HuH-7 (cell line): ENCODE data around the gene LBX1.

Experiments
- DNase-seq: peaks from one replicate; pipeline ENCODE4 v3.0.0; 2011; ENCODE audit warnings: low spot score

LBX1 gene

GRCh38 chr10:101224910-101225823, 4.1 kb downstream of the LBX1 start:
- no peak for DNase-seq

DNA sequence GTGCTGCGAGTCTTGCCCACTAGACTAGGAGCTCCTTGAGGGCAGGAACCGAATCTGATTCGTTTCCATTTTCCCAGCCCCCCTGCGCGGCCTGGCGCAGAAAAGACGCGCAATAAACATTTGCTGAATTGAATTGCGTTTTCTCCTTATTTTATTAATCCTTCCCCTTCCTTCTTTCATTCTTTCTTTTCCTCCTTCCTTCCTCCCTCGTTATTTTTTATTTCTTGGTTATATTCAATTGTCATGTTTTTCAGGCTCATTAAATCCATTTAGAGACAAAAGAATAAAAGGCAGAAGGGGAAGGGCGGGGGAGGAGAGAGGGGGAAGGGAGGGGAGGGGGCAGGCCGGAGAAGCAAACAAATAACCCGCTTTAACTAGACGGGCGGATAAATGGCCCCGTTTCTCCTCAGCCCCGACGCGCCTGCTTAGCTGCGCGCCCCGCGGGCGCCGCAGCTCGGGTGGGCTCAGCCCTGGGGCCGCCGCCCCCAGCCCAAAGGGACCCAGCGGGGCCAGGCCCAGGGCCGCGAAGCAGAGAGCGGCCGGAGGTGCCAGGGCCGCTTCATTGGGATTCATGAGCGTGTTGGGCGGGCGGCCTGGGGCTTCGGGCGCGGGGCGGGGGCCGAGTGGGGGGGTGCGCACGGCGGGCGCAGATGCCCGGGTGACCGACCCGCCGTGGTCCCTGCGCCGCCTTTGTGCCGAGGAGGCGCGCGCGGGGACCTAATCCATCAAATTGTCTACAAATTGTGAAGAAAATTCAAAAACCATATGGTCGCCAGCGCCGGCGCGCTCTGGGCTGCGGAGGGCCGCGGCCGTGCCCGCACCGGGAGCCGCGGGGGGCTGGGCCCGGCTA, 5.0 kb downstream of the LBX1 start:
- DNase-seq, result no peak

- no peak for DNase-seq
Observed at GRCh38 chr10:101223274-101224059, 5.8 kb downstream of the LBX1 start.

- no peak for DNase-seq
Observed at GRCh38 chr10:101222683-101223273, 6.5 kb downstream of the LBX1 start.

DNA sequence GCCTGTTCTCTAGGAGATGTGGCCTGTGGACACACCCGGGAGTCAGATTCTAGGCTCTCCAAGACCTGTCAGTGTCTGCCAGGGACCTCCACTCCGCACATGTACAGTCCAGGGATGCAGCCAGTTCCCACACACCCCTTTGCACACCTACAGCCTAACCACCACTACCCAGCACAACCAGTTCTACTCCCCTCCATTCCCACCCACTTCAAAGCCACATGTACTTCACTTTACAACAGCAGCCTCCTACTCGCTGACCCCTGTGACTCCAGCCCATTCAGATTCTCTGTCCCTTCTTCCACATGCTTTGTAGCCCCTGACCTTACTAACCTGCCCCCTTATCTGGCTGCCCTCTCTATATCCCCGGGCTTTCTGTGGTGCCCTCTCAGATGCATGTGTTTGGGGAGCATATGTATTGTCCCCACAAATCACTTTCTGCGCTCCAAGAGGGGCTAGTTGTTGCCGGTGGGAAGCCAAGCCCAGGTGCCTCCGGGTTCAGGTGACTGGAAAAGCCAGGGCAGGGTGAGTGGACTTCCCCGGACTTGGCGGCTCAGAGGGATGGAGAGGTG, 7.2 kb downstream of the LBX1 start:
- no peak for DNase-seq

DNA sequence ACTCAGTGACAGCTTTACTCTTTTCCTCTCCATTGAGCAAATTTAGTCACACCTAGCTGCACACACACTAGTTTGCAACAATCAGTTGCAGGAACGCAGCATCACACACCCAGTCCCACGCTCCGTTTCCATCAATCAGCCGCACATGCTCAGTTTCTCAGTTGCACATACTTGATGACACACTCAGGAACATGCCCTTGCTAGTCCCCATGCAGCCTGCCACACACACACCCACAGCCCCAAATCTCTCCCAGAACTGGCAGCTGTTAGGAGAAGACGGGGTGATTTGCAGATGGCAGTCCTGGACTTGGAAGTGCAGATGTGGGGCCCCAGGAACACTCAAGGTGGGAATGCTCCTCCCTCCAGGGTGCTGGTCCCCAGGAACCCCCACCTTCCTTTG, 7.7 kb downstream of the LBX1 start:
- DNase-seq, result no peak

- no peak for DNase-seq
Observed at GRCh38 chr10:101219946-101220451, 9.3 kb downstream of the LBX1 start.

- no peak for DNase-seq
Observed at GRCh38 chr10:101219139-101219945, 9.9 kb downstream of the LBX1 start.

DNA sequence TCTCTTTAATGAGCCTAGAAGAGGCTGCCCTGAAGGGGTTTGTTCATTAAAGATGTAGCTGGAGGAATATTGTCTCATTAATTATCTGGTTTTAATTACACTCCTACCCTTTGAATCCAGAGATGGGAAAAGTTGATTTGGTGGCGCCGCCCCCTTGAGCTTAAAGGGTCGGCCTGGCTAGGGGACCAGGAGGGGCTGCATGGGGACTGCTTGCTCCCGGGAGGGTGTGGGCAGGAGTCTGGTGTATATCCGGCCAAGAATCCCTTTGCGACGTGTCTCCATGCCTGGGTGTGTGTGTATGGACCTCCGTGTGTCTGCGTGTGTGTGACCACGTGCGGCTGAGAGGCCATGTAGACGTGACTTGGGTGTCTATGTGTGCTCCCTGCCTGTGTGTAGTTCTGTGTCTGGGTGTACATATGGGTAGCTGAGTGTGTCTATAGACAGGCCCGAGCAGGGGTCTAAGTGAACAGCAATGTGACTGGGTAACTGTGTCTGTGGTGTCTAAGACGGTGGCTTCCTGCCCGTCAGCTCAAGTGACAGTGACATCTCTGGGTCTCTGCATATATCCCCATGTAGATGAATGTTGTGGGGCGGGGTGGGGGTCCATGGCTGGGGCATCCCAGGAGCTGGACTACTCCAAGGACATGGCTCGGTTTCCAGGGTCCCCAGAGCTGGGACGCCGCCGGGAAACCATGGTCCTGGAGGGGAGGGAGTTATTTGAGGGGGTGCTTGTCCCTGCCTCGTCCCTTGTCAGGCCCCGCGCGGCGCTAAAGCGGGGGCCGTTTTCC, 10.7 kb downstream of the LBX1 start:
- DNase-seq, result no peak

DNA sequence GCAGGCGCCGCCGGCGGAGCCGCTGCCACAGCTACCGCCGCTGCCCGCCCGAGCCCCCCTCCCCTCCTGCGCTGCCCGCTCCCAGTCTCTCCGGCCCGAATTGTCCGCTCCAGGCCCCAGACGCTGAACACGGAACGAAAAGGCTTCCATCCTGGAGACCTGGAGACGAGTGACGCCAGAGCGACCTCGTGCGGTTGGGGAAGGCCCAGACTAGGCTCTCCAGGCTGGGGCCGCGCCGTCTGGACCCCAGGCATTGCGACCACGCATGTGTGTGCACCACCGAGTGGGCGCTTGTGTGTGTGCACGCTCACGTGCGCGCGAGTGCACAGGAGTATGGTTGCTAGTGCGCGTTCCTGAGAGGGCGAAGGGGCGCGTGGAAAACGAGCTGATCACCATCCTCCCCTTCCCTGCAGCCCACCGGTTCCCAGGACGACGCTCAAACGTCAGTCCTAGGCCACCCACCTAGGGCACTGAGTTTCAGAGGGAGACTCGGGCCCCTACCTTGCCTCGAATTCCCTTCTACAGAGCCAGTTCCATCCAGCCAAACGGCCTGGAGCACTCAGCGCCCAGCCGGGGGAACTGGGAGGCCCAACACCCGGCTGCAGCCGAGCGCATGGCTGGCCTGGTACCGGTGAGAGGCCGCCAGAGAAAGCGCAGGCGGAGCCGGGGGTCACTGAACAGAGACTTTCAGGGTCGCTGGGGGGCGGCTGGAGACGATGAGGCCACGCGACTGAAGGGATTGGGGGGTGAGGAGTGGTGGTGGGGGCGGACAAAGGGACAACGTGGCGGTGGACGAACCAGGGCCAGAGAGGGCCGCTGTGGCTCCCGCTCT, 11.6 kb downstream of the LBX1 start:
- DNase-seq, result peak; percentile 93

- no peak for DNase-seq
Observed at GRCh38 chr10:101217044-101217425, 12.2 kb downstream of the LBX1 start.

DNA sequence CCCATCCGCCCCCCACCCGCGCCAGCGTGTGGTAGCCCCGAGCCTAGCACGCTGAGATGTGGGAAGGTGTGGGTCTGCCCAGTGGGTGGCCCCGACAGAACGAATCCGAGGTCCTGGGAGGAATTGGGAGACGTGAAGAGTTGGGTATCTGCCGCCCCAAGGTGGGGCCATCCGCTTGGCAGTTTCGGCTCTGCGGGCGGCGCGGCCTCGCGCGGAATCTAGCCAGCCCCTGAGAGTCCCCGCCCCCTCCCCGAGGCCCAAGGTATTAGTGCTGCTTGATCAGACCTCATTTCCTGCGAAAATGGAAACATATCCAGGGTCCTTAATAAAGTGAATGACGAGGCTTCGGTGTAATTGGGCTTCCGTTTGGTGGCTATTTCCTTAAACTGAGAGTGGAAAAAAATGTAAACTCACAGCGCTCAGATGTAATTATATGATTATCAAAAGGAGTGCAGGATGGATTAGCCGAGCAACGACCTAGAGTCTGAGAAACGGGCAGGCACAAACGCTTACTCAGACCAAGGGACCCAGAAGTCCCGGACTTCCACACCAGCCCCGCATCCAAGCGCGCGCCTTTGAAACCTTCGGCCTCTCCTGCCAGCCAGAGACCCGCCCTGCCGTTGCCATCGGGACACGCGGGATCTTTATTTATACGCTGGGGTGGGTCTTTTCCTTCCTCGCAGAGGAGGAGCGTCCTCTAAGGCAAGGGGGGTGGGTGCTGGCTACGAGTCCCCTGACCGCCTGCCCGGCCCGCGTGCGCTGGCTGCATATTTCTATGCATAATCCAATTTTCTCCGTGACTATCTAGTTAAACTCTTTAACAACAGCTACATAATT, 12.8 kb downstream of the LBX1 start:
- no peak for DNase-seq

DNA sequence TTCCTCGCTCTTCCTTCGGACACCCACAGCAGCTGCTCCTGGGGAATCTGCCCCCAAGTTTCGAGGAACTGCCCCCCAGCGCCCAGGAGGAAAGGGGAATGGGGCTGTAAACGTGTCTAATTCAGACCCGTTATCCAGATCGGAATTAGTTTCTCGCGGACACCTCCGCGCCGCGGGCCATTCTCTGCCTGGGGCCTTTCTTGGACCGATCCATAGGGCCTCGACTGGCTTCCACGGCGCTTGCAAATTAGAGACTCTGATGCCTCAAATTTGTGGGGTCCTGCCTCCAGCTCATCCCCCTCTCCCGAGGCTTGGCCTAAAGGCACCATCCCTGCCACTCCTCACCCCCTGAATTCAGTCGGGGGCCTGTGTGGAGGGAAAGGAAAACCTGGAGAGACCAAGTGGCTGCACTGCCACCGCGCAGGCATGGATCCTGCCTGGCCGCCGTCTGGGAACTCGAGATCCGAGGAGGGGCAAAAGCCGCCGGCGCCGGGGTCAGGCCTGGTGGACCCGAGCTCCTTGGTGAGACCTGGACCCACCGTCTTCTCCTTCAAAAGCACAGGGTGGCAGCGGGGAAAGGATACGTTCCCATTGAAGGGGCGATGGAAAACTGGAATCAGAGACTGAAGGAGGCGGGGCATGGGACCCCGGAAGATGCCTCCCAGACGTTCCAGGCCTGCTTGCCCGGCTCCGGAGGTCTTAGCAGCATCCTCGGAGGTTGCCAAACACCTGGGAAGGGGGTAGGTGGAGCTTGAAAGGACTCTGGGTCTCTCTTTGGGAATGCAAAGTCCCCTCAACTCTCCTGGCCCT, 13.7 kb downstream of the LBX1 start:
- DNase-seq, result no peak

DNA sequence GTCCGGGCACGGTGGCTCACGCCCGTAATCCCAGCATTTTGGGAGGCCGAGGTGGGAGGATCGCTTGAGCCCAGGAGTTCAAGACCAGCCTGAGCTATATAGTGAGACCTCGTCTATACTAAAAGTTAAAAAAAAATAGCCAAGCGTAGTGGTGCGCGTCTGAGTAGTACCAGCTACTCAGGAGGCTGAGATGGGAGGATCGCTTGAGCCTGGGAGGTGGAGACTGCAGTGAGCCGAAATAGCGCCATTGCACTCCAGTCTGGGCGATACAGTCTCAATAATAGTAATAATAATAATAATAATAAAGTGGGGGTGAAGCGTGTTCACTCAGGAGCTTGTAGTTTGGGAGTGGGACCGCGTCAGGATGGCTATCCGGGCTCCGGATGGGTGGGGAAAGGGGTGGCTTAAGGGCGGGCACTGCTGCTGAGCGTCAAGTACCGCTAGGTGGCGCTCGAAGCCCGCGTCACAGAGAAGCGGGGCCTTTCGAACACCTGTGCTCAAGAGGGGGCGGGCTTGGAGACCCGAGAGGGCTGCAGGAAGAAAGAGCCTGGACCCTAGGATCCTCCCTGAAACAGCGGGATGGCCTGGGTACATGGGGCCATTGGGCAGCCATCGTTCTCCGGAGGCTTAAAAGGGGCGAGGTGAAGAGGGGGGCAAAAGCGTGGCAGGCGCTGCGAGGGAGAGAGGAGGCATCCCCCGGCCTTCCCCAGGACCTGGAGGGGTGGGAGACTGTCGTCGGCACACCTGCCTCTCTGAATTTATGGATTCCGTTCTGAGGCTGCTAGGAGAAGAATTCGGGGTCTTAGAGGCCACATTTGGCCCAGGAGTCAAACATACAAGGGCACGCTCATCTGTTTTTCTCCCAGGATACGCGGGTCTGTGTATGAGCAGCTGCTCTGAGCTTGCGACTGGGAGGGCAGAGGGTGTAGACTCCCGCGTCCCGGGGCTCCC, 14.5 kb downstream of the LBX1 start:
- DNase-seq, result peak; percentile 85

GRCh38 chr10:101208543-101208942, 20.7 kb downstream of the LBX1 start:
- no peak for DNase-seq

DNA sequence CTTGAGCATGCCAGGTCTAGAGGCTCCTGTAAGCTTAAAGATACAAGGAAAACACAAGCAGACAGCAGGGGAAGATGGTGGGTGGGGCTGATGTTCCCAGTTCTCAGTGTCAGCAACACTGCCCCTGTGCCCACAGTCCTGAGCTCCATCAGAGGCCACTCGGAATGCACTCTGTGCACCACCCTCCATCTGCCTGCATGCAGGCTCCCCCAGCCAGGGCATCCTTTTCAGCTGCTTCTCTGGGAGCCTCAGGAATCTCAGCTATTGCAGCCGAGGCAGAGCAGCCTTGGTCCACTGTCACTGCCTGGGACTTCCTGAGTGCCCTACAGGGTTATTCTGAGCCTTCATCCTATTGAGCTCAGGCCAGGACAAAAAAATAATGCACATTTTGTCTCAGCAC, 22.2 kb downstream of the LBX1 start:
- no peak for DNase-seq
